HS-27A (cell line): ENCODE measurements around the gene IPMK.

Experiments used
- DNase-seq: peaks from one replicate; pipeline ENCODE4 v3.0.0-alpha.2; 2012; ENCODE audit warnings: low read depth, missing footprints

The IPMK gene

DNA sequence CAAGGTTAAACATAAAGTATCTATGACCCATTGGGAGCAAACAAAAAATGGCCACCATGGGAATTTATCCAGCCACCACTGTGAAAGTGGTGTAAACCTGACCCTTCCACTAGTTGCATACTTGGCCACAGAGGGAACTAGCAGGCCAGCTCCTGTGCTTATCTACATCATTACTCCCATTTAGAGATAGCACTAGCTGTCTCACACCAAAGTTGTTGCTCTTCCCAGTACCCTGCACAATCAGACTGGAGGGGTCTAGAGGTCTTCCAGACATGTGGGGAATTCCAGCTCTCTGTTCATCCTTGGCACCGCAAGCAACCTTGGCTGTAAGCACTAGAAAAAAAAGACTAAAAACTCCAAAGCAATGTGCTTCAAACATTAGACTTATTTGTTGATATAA, 113.9 kb downstream of the IPMK start:
- no peak for DNase-seq

GRCh38 chr10:58152673-58153263, 114.9 kb downstream of the IPMK start:
- no peak for DNase-seq

DNA sequence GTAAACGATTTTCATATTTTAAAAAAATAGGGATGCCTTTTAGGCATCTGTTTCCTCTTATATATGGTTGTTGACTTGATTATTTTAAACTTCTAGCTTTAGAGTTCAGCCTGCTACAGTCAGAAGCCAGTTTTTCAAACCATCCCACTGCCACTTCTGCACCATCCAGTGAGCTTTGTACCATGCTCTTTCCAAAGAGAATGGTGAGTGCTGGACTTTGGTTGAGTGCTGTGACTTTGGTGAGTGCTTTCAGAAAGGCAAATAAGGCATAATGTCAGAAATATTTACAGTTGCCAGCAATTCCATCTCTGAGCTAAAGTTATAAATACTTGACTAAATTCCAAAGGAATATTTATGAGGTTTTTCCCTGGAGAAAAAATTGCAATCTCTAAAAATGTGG, 117.4 kb downstream of the IPMK start:
- DNase-seq, result no peak

- no peak for DNase-seq
Measured at GRCh38 chr10:58143944-58144343, 123.8 kb downstream of the IPMK start.
